ENCODE measurements around the gene CDH20. TPM values are rescaled to one million over a fixed set of nuclear protein-coding genes. Genes with fewer than 3 reads are reported as not detected.

The CDH20 gene
- polyA plus RNA-seq, 3 donors from 2014 or later: not detected

DNA sequence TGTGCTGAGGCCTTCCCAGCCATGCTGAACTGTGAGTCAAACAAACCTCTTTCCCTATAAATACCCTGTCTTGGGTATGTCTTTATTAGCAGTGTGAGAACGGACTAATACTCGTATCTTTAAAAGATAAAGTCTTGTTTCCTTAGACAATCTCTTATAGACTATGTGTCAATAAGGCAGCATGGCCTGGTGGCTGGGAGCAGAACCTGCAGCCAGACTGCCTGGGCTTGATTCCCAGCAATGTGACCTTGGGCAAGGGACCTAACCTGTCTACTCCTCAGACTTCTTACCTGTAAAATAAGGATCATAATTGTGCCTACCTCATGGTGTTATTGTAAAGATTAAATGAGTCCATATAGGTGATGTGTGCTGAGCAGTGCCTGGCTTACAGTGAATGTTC is 198.7 kb downstream of the CDH20 start:
- H3K27me3 Mint-ChIP-seq (ENCODE audit: low read depth in 3 of 3): peaks cover 0 to 2% (median 1%) of the 10 kb centered on the region in 3 donors
- peaks cover 0 to 7% (median 0%) of the 10 kb centered on the region in 6 donors for H3K9me3 Mint-ChIP-seq
- no peaks in the 10 kb centered on the region for H3K4me1 Mint-ChIP-seq
- no peak for DNase-seq
- no peaks in the 10 kb centered on the region for H3K36me3 Mint-ChIP-seq
- no peak overlapping the region for H3K4me3 Mint-ChIP-seq
- no peak overlapping the region for H3K27ac Mint-ChIP-seq

DNA sequence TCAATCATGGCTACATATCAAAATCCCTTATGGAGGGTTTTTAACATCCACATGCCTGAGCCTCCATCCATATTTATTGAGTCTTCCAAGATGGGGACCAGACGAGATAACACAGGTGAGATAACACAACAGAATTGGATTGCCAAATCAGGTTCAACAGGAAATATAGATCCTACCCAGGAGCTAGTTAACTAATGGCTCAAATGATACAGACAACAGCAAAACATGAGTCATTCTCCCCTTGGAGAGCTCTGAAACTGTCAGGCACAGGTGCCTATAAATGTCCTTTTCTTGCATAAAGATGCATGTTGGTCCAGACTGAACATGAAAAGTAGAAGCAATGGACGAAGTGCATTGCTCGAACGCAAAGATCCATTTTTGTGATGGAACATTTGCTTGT is 202.2 kb downstream of the CDH20 start:
- no peak for DNase-seq
- no peaks in the 10 kb centered on the region for H3K36me3 Mint-ChIP-seq
- no peak overlapping the region for H3K4me3 Mint-ChIP-seq
- H3K4me1 Mint-ChIP-seq: no peaks in the 10 kb centered on the region
- H3K27ac Mint-ChIP-seq: no peak overlapping the region
- peaks cover 0 to 7% (median 0%) of the 10 kb centered on the region in 6 donors for H3K9me3 Mint-ChIP-seq
- H3K27me3 Mint-ChIP-seq (ENCODE audit: low read depth in 3 of 3): peaks cover 0 to 2% (median 0%) of the 10 kb centered on the region in 3 donors

DNA sequence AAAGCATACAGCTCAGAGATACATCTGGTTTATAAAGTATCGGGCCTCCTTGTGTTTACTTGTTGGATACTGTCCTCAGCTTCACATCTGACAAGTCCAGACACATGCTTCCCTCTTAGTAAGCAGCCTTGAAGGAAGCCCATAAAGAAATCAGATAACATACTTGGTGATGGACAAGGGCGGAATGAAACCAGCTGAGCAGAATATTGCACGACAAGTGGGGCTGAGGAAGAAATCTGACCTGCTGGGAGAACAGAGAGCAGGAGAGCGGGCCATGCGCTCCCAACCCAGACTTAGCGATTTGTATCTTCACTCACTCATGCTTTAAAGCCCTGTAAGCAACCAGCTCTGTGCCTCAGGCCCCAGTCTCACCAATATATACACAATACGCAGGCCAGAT is 208.4 kb downstream of the CDH20 start:
- Mint-ChIP-seq H3K36me3 (no peaks in the 10 kb centered on the region), H3K9me3 (no peaks in the 10 kb centered on the region), H3K27ac (no peak overlapping the region), H3K27me3 (ENCODE audit: low read depth in 3 of 3) (peaks cover 0 to 2% (median 0%) of the 10 kb centered on the region in 3 donors), H3K4me1 (no peaks in the 10 kb centered on the region), H3K4me3 (no peak overlapping the region)
- DNase-seq: no peak

DNA sequence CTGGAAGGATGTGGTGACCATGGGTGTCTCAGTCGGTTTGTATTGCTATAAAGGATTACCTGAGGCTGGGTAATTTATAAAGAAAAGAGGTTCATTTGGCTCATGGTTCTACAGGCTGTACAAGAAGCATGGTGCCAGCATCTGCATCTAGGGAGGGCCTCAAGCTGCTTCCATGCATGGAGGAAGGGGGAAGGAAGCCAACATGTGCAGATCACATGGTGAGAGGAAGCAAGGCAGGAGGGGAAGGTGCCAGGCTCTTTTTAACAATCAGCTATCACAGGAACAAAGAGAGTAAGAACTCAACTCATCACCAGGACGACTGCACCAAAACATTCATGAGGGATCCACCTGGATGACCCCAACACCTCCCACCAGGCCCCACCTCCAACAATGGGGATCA is 209.4 kb downstream of the CDH20 start:
- Mint-ChIP-seq H3K4me3 (no peak overlapping the region), H3K4me1 (no peaks in the 10 kb centered on the region), H3K27me3 (ENCODE audit: low read depth in 3 of 3) (peaks cover 0 to 2% (median 0%) of the 10 kb centered on the region in 3 donors), H3K36me3 (no peaks in the 10 kb centered on the region), H3K27ac (no peak overlapping the region), H3K9me3 (no peaks in the 10 kb centered on the region)
- no peak for DNase-seq

DNA sequence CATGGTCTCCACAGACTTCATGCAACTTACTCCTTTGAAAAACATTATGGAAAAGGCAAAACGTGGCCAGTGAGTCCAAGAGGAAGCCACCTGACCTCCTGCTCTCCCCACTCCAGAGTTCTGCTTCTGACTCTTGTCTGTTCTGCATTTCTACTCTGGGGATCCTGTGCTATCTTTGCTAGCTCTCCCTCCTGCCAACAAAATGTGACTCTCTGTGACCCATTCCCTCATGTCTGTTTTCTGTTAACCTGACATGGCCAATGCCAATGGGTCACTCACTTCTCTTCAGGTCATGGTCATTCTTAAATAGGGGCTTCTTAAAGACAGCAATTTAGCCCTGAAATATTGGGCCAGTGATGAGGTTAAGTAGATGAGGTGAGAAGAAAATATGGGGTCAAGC is 210.3 kb downstream of the CDH20 start:
- Mint-ChIP-seq H3K27me3 (ENCODE audit: low read depth in 3 of 3) (peaks cover 0 to 2% (median 0%) of the 10 kb centered on the region in 3 donors), H3K4me1 (no peaks in the 10 kb centered on the region), H3K9me3 (no peaks in the 10 kb centered on the region), H3K4me3 (no peak overlapping the region), H3K27ac (no peak overlapping the region), H3K36me3 (no peaks in the 10 kb centered on the region)
- no peak for DNase-seq

DNA sequence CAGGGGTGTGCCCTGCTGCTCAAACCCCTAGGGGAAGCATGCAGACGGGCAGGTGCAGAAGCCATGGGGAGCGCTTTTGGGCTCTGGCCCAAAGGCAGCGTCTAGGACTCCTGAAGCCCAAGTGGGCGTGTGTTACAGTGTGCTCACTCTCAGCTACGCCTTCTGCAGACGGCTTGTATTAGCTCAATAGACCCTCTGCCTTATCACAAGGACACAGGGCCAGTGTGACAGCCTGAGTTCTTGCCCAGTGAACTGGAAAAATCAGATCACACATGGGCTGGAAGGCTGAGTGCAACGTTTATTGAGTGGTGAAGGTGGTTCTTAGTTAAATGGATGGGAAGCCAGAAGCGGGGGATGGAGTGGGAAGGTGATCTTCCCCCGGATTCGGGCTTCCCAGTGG is 210.9 kb downstream of the CDH20 start:
- no peak for DNase-seq
- Mint-ChIP-seq H3K4me1 (no peaks in the 10 kb centered on the region), H3K36me3 (no peaks in the 10 kb centered on the region), H3K27me3 (ENCODE audit: low read depth in 3 of 3) (peaks cover 0 to 4% (median 0%) of the 10 kb centered on the region in 3 donors), H3K27ac (no peak overlapping the region), H3K9me3 (no peaks in the 10 kb centered on the region), H3K4me3 (no peak overlapping the region)

DNA sequence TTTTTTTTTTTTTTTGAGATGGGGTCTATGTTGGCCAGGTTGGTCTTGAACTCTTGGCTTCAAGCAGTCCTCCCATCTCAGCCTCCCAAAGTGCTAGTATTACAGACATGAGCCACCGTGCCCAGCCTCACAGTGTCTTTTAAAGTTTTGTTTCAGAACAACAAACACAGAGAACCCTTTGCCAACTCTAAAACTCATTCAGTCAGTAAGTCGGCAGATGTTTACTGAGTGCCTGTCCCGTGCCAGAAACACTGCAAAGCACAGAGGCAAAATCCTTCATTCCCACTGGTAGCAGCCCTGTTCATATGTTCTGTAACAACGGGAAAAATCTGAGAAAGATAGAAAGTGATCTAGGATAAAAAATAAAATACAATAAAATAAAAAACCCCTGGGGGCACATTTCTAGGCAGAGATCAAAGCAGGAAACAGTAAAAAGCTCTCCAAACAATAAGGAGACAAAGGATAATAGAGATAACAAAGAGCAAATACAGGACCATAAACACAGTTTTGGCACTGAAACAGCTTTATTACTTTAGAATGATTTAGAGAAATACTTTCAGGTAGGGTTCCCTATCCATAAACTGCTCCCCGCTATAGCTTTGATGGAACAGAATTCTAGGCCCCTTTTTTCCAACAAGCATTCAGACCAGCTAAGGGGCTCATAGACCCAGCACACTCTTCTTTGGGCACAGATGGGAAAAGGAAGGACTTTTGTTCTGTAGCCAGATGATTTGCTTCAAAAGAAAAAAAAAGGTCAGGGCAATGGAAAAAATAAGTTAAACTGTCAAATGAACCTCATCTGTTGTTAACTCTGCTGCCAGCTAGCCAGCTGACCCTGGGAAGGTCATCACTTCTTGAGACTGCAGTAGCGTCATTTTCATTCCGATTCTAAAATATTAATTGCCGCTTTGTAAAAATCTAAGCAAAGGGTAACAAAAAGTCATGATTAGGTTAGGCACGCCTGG is 212.3 kb downstream of the CDH20 start:
- peaks cover 0 to 4% (median 2%) of the 10 kb centered on the region in 3 donors for H3K27me3 Mint-ChIP-seq (ENCODE audit: low read depth in 3 of 3)
- H3K9me3 Mint-ChIP-seq: no peaks in the 10 kb centered on the region
- H3K27ac Mint-ChIP-seq: no peak overlapping the region
- H3K4me1 Mint-ChIP-seq: no peaks in the 10 kb centered on the region
- H3K4me3 Mint-ChIP-seq: no peak overlapping the region
- H3K36me3 Mint-ChIP-seq: no peaks in the 10 kb centered on the region
- DNase-seq: no peak

DNA sequence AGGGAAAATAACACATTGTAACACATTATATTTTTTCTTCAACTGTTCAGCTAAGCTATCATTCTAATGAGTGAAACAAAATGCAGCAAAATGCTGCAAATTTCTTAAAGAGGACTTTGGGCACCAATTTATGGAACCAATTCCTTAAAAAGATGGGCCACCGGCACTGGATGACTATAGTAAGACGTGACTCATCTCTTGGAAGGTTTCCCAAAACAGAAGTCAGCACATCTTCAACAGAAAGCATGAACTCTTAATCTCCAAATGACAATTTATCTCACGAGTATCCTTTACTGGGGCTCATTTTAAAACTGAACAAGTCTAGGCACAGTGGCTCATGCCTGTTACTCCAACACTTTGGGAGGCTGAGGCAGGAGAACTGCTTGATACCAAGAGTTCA is 213.4 kb downstream of the CDH20 start:
- Mint-ChIP-seq H3K9me3 (no peaks in the 10 kb centered on the region), H3K27me3 (ENCODE audit: low read depth in 3 of 3) (peaks cover 0 to 4% (median 2%) of the 10 kb centered on the region in 3 donors), H3K36me3 (no peaks in the 10 kb centered on the region), H3K27ac (no peak overlapping the region), H3K4me3 (no peak overlapping the region), H3K4me1 (no peaks in the 10 kb centered on the region)
- no peak for DNase-seq

DNA sequence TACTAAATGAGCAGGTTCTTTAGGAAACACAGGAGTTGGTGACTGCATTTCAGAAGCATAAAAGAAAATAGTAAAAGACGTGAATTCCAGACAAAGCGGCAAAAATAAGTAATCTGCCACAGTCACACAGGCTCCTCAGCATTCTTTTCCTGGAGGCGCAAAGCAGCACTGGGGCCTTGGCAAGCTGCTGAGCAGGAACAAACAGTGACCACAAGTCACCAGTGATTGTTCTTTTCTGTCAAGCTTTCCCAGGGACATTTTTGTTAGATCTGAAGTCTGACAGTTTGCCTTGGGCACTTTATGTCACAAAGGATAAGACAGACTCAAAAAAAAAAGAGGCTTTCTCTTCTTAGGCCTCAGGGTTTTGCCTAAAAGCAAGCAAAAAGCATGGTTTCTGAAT is 216.2 kb downstream of the CDH20 start:
- Mint-ChIP-seq H3K27ac (no peak overlapping the region), H3K27me3 (ENCODE audit: low read depth in 3 of 3) (peaks cover 0 to 6% (median 2%) of the 10 kb centered on the region in 3 donors), H3K9me3 (no peaks in the 10 kb centered on the region), H3K36me3 (no peaks in the 10 kb centered on the region), H3K4me1 (peaks cover 0 to under 1% of the 10 kb centered on the region in 2 donors), H3K4me3 (no peak overlapping the region)
- DNase-seq: no peak

DNA sequence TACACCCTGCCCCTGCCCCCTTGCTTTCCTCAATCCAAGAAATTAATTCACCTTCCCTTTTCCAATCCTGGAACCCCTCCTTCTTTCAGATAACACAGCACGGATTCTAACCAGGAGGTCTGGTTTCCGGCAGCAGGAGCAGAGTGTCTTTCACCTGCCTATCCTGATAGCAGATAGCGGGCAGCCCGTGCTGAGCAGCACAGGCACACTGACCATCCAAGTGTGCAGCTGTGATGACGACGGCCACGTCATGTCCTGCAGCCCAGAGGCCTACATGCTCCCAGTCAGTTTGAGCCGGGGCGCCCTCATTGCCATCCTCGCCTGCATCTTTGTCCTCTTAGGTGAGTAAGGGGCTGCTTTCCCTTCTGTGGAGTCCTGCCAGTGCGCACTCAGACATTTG is 216.7 kb downstream of the CDH20 start:
- Mint-ChIP-seq H3K4me3 (peak overlapping the region in 1 of 5 donors; percentile 10), H3K4me1 (peaks cover 0 to 5% of the 10 kb centered on the region in 2 donors), H3K36me3 (no peaks in the 10 kb centered on the region), H3K27me3 (ENCODE audit: low read depth in 3 of 3) (peaks cover 0 to 6% (median 2%) of the 10 kb centered on the region in 3 donors), H3K27ac (no peak overlapping the region), H3K9me3 (no peaks in the 10 kb centered on the region)
- DNase-seq: no peak

DNA sequence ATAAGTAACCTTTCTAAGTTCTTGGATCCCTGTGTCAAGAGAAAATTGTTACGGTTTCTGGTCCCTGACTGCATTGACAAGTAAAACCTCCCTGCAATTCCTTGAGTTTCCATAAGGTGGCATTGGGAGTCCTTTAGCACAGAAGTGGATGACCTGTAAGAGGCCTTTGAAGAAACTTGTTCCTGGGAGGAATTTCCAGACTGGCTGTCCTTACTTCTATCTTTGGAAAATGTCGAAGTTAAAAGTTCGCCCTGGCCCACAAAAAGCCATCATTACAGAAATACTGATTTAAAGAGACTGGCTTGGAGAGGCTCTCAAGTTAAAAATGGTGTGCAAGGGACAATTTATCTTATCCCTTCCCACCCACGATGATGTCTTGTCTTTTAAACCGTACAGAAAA is 218.4 kb downstream of the CDH20 start:
- Mint-ChIP-seq H3K36me3 (no peaks in the 10 kb centered on the region), H3K4me1 (peaks cover 0 to 6% of the 10 kb centered on the region in 2 donors), H3K27me3 (ENCODE audit: low read depth in 3 of 3) (peaks cover 0 to 6% (median 2%) of the 10 kb centered on the region in 3 donors), H3K4me3 (no peak overlapping the region), H3K27ac (no peak overlapping the region), H3K9me3 (no peaks in the 10 kb centered on the region)
- DNase-seq: peak; percentile 4 to 10 (median 7)

DNA sequence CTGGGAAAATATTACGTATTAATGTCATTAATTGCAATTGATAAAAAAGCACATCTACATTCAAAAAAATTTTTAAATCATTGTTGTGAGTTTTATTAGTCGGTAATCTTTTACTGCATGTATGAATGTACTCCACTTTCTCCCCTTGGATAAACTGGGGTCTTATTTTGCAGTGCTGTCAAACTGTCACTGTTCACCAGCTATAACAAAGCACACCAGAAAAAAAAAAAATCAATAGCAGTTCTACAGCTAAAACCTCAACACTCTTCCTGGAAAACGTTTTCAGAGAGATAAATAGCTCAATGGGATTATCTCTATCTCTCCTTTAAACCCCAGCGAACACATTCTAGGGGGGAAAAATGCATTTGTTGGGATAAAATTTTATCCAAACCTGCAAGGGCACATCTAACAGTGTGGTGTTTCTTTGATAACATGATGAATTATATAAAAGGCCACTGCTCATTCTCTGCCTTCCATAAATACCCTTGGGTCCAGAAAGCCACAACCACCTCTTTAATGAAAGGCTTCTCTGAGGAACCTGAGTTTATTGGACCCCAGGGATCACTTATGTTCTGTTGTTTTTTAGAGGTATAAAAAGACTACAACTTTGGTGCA is 219.9 kb downstream of the CDH20 start:
- Mint-ChIP-seq H3K4me3 (peak overlapping the region in 1 of 5 donors; percentile 85), H3K4me1 (peaks cover 0 to 6% of the 10 kb centered on the region in 2 donors), H3K27me3 (ENCODE audit: low read depth in 3 of 3) (peaks cover 0 to 6% (median 4%) of the 10 kb centered on the region in 3 donors), H3K9me3 (no peaks in the 10 kb centered on the region), H3K36me3 (no peaks in the 10 kb centered on the region), H3K27ac (no peak overlapping the region)
- DNase-seq: no peak

DNA sequence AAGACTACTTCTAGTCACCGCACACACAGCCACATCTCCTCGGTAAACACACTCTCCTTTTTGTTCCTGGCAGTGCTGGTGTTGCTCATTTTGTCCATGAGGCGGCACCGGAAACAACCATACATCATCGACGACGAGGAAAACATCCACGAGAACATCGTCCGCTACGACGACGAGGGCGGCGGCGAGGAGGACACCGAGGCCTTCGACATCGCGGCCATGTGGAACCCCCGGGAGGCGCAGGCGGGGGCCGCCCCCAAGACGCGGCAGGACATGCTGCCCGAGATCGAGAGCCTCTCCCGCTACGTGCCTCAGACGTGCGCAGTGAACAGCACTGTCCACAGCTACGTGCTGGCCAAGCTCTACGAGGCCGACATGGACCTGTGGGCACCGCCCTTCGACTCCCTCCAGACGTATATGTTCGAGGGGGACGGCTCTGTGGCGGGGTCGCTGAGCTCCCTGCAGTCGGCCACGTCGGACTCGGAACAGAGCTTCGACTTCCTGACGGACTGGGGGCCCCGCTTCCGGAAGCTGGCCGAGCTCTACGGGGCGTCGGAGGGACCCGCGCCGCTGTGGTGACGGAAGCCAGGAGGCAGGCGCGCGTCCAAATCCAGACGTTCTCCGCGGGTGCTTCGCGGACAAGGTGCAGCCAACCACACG is 221.0 kb downstream of the CDH20 start:
- Mint-ChIP-seq H3K4me1 (peaks cover 0 to 6% of the 10 kb centered on the region in 2 donors), H3K27me3 (ENCODE audit: low read depth in 3 of 3) (peaks cover 0 to 6% (median 5%) of the 10 kb centered on the region in 3 donors), H3K27ac (peak overlapping the region in 3 of 6 donors; percentile 60 to 84 (median 74)), H3K9me3 (peaks cover 0 to 3% (median 0%) of the 10 kb centered on the region in 6 donors), H3K4me3 (peak overlapping the region; percentile 62 to 85 (median 75)), H3K36me3 (no peaks in the 10 kb centered on the region)
- DNase-seq: peak; percentile 21 to 58 (median 38)

Data from immature natural killer cell (primary cell).